B cell (primary cell): ENCODE data around the gene MRPL1.

Experiments used
- CTCF ChIP-seq: fragments of 200-600 bp; IDR thresholded peaks from one replicate; pipeline ENCODE4 v1.8.0; 2022; ENCODE audit warnings: antibody characterized with exemption, mild to moderate bottlenecking
- EZH2 ChIP-seq: IDR thresholded peaks from 2 replicates; pipeline ENCODE4 v1.6.1; 2012; ENCODE audit warnings: borderline replicate concordance, low read depth, mild to moderate bottlenecking, moderate library complexity, low read length; ENCODE audit not compliant: insufficient read depth, poor library complexity, severe bottlenecking

- TF ChIP-seq CTCF = no peak
- TF ChIP-seq EZH2 = no peak
These were observed 13.2 kb upstream of the MRPL1 start for GRCh38 chr4:77849278-77849965.
